Bronchial epithelial cell (primary cell): ENCODE results near the gene ITPA. TPM values are rescaled to one million over a fixed set of nuclear protein-coding genes. Genes with fewer than 3 reads are reported as not detected.

Experiments
- DNase-seq: peaks from one replicate; pipeline ENCODE4 v3.0.0-alpha.2; 2010; ENCODE audit warnings: low read depth
- FAIRE-seq: peaks from 2 replicates; lab custom pipeline; 2011; peaks lifted over from hg19 to GRCh38; lab: Jason Lieb, UNC
- H3K27me3 ChIP-seq: 2 replicates; pipeline ENCODE4 v1.5.1; 2011; ENCODE audit warnings: low read length; ENCODE audit not compliant: control insufficient read depth, insufficient read depth
- H3K36me3 ChIP-seq: 2 replicates; pipeline ENCODE4 v1.5.1; 2011; ENCODE audit warnings: low read length; ENCODE audit not compliant: control insufficient read depth, insufficient read depth
- H3K4me3 ChIP-seq: 2 replicates; pipeline ENCODE4 v1.5.1; 2011; ENCODE audit warnings: mild to moderate bottlenecking, low read depth, low read length, control low read depth
- CTCF ChIP-seq: IDR thresholded peaks from 2 replicates; pipeline ENCODE4 v1.5.1; 2011; ENCODE audit warnings: mild to moderate bottlenecking, moderate library complexity, low read length, control low read depth, inconsistent platforms; ENCODE audit not compliant: insufficient read depth, severe bottlenecking
- total RNA-seq: library from RNA; depleted of rRNA; stranded (reverse); fragments of >200 nt; gene quantifications from 2 replicates; pipeline ENCODE4 v1.2.1, GENCODE V29; 2014

ITPA gene
- total RNA-seq, 1 donor from 2014 or later = 45.5 TPM

- H3K36me3 ChIP-seq = no peaks in the 10 kb centered on the region
- DNase-seq = no peak
- peak overlapping the region; percentile 30 for H3K4me3 ChIP-seq
- peaks cover 6% of the 10 kb centered on the region for H3K27me3 ChIP-seq
- FAIRE-seq = no peak
- no peak for TF ChIP-seq CTCF
Measured at GRCh38 chr20:3167738-3168078, 41.6 kb upstream of the ITPA start.

GRCh38 chr20:3168079-3168828, 41.0 kb upstream of the ITPA start:
- TF ChIP-seq CTCF = peak; percentile 37
- H3K4me3 ChIP-seq = peak overlapping the region; percentile 30
- DNase-seq (no peak), FAIRE-seq (no peak)
- no peaks in the 10 kb centered on the region for H3K36me3 ChIP-seq
- H3K27me3 ChIP-seq = peaks cover 6% of the 10 kb centered on the region

- DNase-seq (no peak), FAIRE-seq (no peak)
Measured at GRCh38 chr20:3168829-3169590, 40.3 kb upstream of the ITPA start.

GRCh38 chr20:3171391-3172125, 37.7 kb upstream of the ITPA start:
- no peaks in the 10 kb centered on the region for H3K36me3 ChIP-seq
- no peak overlapping the region for H3K4me3 ChIP-seq
- FAIRE-seq = no peak
- DNase-seq = no peak
- H3K27me3 ChIP-seq = peaks cover 6% of the 10 kb centered on the region
- no peak for TF ChIP-seq CTCF

More at GRCh38 chr20:3168829-3169590, 40.3 kb upstream of the ITPA start:
- TF ChIP-seq CTCF = no peak
- Histone ChIP-seq H3K27me3 (peaks cover 6% of the 10 kb centered on the region), H3K36me3 (no peaks in the 10 kb centered on the region), H3K4me3 (no peak overlapping the region)

GRCh38 chr20:3172126-3172932, 37.0 kb upstream of the ITPA start:
- no peak overlapping the region for H3K4me3 ChIP-seq
- no peak for FAIRE-seq
- TF ChIP-seq CTCF = no peak
- no peak for DNase-seq
- H3K27me3 ChIP-seq = peaks cover 6% of the 10 kb centered on the region
- no peaks in the 10 kb centered on the region for H3K36me3 ChIP-seq
